ENCODE data around the gene GAS1. TPM values are rescaled to one million over a fixed set of nuclear protein-coding genes. Genes with fewer than 3 reads are reported as not detected.

Gene GAS1
- total and polyA plus RNA-seq, 2 of the 4 experiments (the other 2 are of a cell fraction), result 1.8 to 2.2 TPM

DNA sequence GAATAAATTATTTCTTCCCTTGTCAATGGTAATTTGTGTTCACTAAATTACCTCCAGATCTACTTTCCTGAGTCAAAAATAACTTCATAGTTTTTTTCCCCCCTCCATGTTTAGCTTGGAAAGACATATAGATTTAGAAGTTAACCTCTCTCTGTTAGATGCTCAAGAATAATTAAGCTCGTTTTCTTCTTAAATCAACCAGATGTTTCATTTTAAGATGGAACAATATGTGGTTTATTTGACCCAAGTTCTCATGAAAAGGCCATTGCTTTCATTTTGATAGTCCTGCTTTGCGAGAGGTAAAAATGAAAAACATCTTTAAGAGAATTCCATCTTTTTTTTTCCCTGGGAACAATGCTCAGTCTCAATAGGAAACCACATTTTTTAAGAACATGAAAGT lies 27.7 kb upstream of the GAS1 start:
- H3K9me3 ChIP-seq (ENCODE audit: control insufficient read depth, insufficient read depth, low read length), result no peaks in the 10 kb centered on the region
- H3K4ac ChIP-seq (ENCODE audit: low read depth, low read length), result no peak overlapping the region
- no peaks in the 10 kb centered on the region for H3K36me3 ChIP-seq (ENCODE audit: control insufficient read depth, insufficient read depth, low read length)
- dilution Hi-C loops (cut with HindIII; ENCODE audit: low sequenced_read_pairs, unreplicated experiment), result no loop called here
- no peaks in the 10 kb centered on the region for H3K79me1 ChIP-seq (ENCODE audit: low read depth in 1 of 2, low read length in 2 of 2)
- no peak overlapping the region for H2AFZ ChIP-seq (replicated peaks; ENCODE audit: low read length, poor library complexity)
- H4K91ac ChIP-seq (ENCODE audit: insufficient read depth, low read depth, low read length), result no peak overlapping the region
- no peak for DNase-seq
- H2BK15ac ChIP-seq (ENCODE audit: low read depth, low read length), result no peak overlapping the region; the same call in 2 of the 3 replicates
- H3K27ac ChIP-seq (ENCODE audit: insufficient read depth, low read length), result no peak overlapping the region
- no peaks in the 10 kb centered on the region for H3K27me3 ChIP-seq (ENCODE audit: control insufficient read depth, insufficient read depth, low read length)
- no peak overlapping the region for H2BK120ac ChIP-seq (ENCODE audit: low read depth, low read length)
- in situ Hi-C loops (cut with MboI; ENCODE audit: low sequenced_read_pairs), result no loop called here
- no TSS peak for BruUV-seq (replicated peaks)
- no peak overlapping the region for H3K4me3 ChIP-seq (ENCODE audit: insufficient read depth, low read depth, low read length)
- TF ChIP-seq CEBPB (IDR thresholded peaks at IDR 0.05; ENCODE audit: low read depth, low read length) (no peak), BHLHE40 (IDR thresholded peaks at IDR 0.05; ENCODE audit: low read depth, low read length) (no peak), CHD1 (IDR thresholded peaks at IDR 0.05; ENCODE audit: low read depth, low read length) (no peak), MAFK (IDR thresholded peaks at IDR 0.05; ENCODE audit: low read depth, low read length) (no peak), NFE2L2 (IDR thresholded peaks at IDR 0.05; ENCODE audit: low read depth, low read length) (no peak), RFX5 (IDR thresholded peaks at IDR 0.05; ENCODE audit: low read depth, low read length) (no peak), POLR2A (IDR thresholded peaks at IDR 0.05; ENCODE audit: low read depth, low read length) (no peak), SMC3 (IDR thresholded peaks at IDR 0.05; ENCODE audit: low read depth, low read length) (no peak), MAZ (IDR thresholded peaks at IDR 0.05; ENCODE audit: borderline replicate concordance, low read depth, low read length) (no peak), MXI1 (IDR thresholded peaks at IDR 0.05; ENCODE audit: borderline replicate concordance, low read depth, low read length) (no peak), RCOR1 (IDR thresholded peaks at IDR 0.05; ENCODE audit: insufficient replicate concordance, low read length) (no peak), RAD21 (IDR thresholded peaks at IDR 0.05; ENCODE audit: low read length) (no peak), FOS (IDR thresholded peaks at IDR 0.05; ENCODE audit: low read depth, low read length) (no peak)
- TF ChIP-seq, protein P1, sequence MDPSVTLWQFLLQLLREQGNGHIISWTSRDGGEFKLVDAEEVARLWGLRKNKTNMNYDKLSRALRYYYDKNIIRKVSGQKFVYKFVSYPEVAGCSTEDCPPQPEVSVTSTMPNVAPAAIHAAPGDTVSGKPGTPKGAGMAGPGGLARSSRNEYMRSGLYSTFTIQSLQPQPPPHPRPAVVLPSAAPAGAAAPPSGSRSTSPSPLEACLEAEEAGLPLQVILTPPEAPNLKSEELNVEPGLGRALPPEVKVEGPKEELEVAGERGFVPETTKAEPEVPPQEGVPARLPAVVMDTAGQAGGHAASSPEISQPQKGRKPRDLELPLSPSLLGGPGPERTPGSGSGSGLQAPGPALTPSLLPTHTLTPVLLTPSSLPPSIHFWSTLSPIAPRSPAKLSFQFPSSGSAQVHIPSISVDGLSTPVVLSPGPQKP (IDR thresholded peaks at IDR 0.05; ENCODE audit: borderline replicate concordance, low read depth, low read length), result no peak
- TF ChIP-seq, protein P2, sequence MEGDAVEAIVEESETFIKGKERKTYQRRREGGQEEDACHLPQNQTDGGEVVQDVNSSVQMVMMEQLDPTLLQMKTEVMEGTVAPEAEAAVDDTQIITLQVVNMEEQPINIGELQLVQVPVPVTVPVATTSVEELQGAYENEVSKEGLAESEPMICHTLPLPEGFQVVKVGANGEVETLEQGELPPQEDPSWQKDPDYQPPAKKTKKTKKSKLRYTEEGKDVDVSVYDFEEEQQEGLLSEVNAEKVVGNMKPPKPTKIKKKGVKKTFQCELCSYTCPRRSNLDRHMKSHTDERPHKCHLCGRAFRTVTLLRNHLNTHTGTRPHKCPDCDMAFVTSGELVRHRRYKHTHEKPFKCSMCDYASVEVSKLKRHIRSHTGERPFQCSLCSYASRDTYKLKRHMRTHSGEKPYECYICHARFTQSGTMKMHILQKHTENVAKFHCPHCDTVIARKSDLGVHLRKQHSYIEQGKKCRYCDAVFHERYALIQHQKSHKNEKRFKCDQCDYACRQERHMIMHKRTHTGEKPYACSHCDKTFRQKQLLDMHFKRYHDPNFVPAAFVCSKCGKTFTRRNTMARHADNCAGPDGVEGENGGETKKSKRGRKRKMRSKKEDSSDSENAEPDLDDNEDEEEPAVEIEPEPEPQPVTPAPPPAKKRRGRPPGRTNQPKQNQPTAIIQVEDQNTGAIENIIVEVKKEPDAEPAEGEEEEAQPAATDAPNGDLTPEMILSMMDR (conservative IDR thresholded peaks at IDR 0.05; ENCODE audit: low read depth, low read length), result no peak
- H4K5ac ChIP-seq (ENCODE audit: low read depth, low read length), result peak overlapping the region; percentile 36; the same call in 1 of the 2 replicates
- no peak overlapping the region for H2BK20ac ChIP-seq (ENCODE audit: low read depth, low read length)
- H3K9me1 ChIP-seq (ENCODE audit: insufficient read depth, low read length), result peaks cover 8% of the 10 kb centered on the region
- H3K23ac ChIP-seq (ENCODE audit: low read depth, low read length), result no peak overlapping the region
- ChIA-PET POLR2A (ENCODE audit: unreplicated experiment) (no interaction called here), CTCF (interaction anchor here (1.0 kb wide), 1 partner anchor 20 kb away, joined by 4 read pairs; no protein-coding TSS in a partner anchor)
- intact Hi-C loops (cut with micrococcal nuclease), result no loop called here
- H3K56ac ChIP-seq (ENCODE audit: extremely low read depth, insufficient read depth, low read length), result no peak overlapping the region
- H3K14ac ChIP-seq (replicated peaks; ENCODE audit: low read depth, low read length), result no peak overlapping the region
- WGBS, 2 experiments (ENCODE audit: extremely low coverage in 2 of 2, insufficient read length in 1 of 2), result no CpG with 5 or more reads among the region's 2 CpGs
- no peak overlapping the region for H3K9ac ChIP-seq (ENCODE audit: low read depth, low read length)
- no peak for ATAC-seq (ENCODE audit: low read depth)
- no peak overlapping the region for H2AK5ac ChIP-seq (ENCODE audit: low read depth, low read length)
- no peak overlapping the region for H2AK9ac ChIP-seq (replicated peaks; ENCODE audit: low read depth, low read length, poor library complexity)
- peak overlapping the region; percentile 57; the same call in 1 of the 2 replicates for H3K18ac ChIP-seq (ENCODE audit: low read depth, low read length)
- no peaks in the 10 kb centered on the region for H4K20me1 ChIP-seq (ENCODE audit: insufficient read depth, low read length)
- H4K8ac ChIP-seq (ENCODE audit: low read depth in 2 of 2, low read length in 2 of 2), result no peak overlapping the region; a peak in 1 of 4 replicates
- H3K4me1 ChIP-seq (ENCODE audit: control insufficient read depth, insufficient read depth, low read length), result peaks cover 15% of the 10 kb centered on the region
- no peak overlapping the region for H3K4me2 ChIP-seq (ENCODE audit: low read depth, low read length)
- H2BK5ac ChIP-seq (ENCODE audit: low read depth, low read length, poor library complexity, severe bottlenecking), result no peak overlapping the region

All from IMR-90 (cell line).